Chondrocyte (in vitro differentiated cells): ENCODE data around the gene CALU. TPM values are rescaled to one million over a fixed set of nuclear protein-coding genes. Genes with fewer than 3 reads are reported as not detected.

Source experiments
- DNase-seq: peaks from one replicate; pipeline ENCODE4 v3.0.0; 2021; ENCODE audit warnings: mixed read lengths, low spot score
- H3K27ac Mint-ChIP-seq: one replicate; pipeline ENCODE4 v1.8.0; 2021; ENCODE audit warnings: mild to moderate bottlenecking, moderate library complexity, mixed read lengths; ENCODE audit not compliant: unreplicated experiment
- H3K27me3 Mint-ChIP-seq: 2 replicates; pipeline ENCODE4 v1.8.0; 2021; ENCODE audit warnings: low read depth, mixed read lengths
- H3K36me3 Mint-ChIP-seq: 2 replicates; pipeline ENCODE4 v1.8.0; 2021; ENCODE audit warnings: low read depth, mixed read lengths
- H3K4me1 Mint-ChIP-seq: 2 replicates; pipeline ENCODE4 v1.8.0; 2021; ENCODE audit warnings: low read depth, mild to moderate bottlenecking, mixed read lengths
- H3K4me3 Mint-ChIP-seq: one replicate; pipeline ENCODE4 v1.8.0; 2021; ENCODE audit warnings: mild to moderate bottlenecking, moderate library complexity, mixed read lengths; ENCODE audit not compliant: unreplicated experiment
- H3K9me3 Mint-ChIP-seq: 2 replicates; pipeline ENCODE4 v1.8.0; 2021; ENCODE audit warnings: low read depth, mixed read lengths
- total RNA-seq: library from RNA; stranded (reverse); gene quantifications from 3 replicates; pipeline ENCODE4 v1.2.1, GENCODE V29; 2021
- TF ChIP-seq, protein P1 (sequence below): fragments of 200-600 bp; sonication (generic); IDR thresholded peaks from 2 replicates; pipeline ENCODE4 v1.5.0; 2021; ENCODE audit warnings: antibody characterized with exemption, mild to moderate bottlenecking, moderate library complexity

Gene CALU
- total RNA-seq, 1 donor from 2014 or later: 731 TPM

- no peak for DNase-seq
- H3K4me3 Mint-ChIP-seq: no peak overlapping the region
- H3K9me3 Mint-ChIP-seq: no peaks in the 10 kb centered on the region
- no peaks in the 10 kb centered on the region for H3K27me3 Mint-ChIP-seq
- no peaks in the 10 kb centered on the region for H3K36me3 Mint-ChIP-seq
- TF ChIP-seq, protein P1, sequence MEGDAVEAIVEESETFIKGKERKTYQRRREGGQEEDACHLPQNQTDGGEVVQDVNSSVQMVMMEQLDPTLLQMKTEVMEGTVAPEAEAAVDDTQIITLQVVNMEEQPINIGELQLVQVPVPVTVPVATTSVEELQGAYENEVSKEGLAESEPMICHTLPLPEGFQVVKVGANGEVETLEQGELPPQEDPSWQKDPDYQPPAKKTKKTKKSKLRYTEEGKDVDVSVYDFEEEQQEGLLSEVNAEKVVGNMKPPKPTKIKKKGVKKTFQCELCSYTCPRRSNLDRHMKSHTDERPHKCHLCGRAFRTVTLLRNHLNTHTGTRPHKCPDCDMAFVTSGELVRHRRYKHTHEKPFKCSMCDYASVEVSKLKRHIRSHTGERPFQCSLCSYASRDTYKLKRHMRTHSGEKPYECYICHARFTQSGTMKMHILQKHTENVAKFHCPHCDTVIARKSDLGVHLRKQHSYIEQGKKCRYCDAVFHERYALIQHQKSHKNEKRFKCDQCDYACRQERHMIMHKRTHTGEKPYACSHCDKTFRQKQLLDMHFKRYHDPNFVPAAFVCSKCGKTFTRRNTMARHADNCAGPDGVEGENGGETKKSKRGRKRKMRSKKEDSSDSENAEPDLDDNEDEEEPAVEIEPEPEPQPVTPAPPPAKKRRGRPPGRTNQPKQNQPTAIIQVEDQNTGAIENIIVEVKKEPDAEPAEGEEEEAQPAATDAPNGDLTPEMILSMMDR: no peak
- H3K27ac Mint-ChIP-seq: no peak overlapping the region
- peaks cover 2% of the 10 kb centered on the region for H3K4me1 Mint-ChIP-seq
Measured at GRCh38 chr7:128705891-128706333, 33.2 kb upstream of the CALU start.

DNA sequence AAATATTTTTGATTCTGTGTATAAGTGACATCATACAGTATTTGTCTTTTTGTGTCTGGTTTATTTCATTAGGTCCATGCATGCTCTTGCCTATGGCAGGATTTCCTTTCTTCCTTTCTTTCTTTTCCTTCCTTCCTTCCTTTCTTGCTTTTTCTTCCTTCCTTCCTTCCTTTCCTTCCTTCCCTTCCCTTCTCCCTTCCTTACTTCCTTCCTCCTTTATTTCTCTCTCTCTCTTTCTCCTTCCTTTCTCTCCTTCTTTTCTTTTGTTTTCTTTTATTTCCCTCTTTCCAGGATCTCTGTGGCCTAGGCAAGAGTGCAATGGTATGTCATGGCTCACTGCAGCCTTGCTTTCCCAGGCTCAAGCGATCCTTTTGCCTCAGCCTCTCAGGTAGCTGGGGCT is 31.4 kb upstream of the CALU start:
- Mint-ChIP-seq H3K4me3 (no peak overlapping the region), H3K9me3 (peaks cover 4% of the 10 kb centered on the region), H3K27ac (no peak overlapping the region), H3K4me1 (peaks cover 2% of the 10 kb centered on the region), H3K36me3 (peaks cover 2% of the 10 kb centered on the region), H3K27me3 (no peaks in the 10 kb centered on the region)
- no peak for DNase-seq
- TF ChIP-seq, protein P1: no peak

DNA sequence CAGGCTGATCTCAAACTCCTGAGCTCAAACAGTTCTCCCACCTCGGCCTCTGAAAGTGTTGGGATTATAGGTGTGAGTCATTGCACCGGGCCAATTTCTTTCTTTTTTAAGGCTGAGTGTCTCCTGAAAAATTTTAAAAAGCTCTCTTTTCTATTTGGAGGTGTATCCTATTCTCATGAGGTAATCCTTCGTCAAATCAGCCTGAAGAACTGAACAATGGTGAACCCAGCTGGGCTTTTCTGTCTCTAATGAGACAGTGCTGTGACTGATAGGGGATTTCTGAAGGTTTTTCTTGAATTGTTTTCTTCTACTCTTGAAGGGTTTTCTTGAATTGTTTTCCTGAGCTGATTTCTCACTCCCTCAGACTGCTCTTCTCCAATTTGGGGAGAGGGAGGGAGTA is 30.9 kb upstream of the CALU start:
- Mint-ChIP-seq H3K9me3 (peaks cover 4% of the 10 kb centered on the region), H3K4me3 (no peak overlapping the region), H3K27ac (no peak overlapping the region), H3K27me3 (no peaks in the 10 kb centered on the region), H3K4me1 (peaks cover 2% of the 10 kb centered on the region), H3K36me3 (peaks cover 2% of the 10 kb centered on the region)
- TF ChIP-seq, protein P1: no peak
- DNase-seq: no peak

DNA sequence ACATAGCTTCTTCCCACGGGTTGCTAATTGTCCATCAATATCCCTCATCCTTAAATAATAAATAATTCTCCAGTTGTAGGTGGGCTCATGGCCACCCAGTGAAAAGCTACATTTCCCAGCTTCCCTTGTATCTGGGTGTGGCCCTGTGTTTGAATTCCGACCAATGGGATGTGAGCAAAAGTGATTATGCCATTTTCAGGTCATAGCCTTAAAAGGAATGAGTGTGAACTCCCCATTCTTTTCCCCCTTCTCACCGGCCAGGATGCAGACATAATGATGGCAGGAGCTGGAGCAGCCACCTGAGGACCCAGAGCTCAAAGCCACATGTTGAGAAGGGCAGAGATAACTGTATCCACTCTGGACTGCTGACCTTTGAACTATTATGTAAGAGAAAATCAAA is 30.3 kb upstream of the CALU start:
- TF ChIP-seq, protein P1: no peak
- no peak overlapping the region for H3K27ac Mint-ChIP-seq
- no peak for DNase-seq
- H3K4me1 Mint-ChIP-seq: peaks cover 2% of the 10 kb centered on the region
- H3K9me3 Mint-ChIP-seq: peaks cover 4% of the 10 kb centered on the region
- H3K27me3 Mint-ChIP-seq: no peaks in the 10 kb centered on the region
- H3K36me3 Mint-ChIP-seq: peaks cover 2% of the 10 kb centered on the region
- H3K4me3 Mint-ChIP-seq: no peak overlapping the region

- peaks cover 4% of the 10 kb centered on the region for H3K9me3 Mint-ChIP-seq
- peaks cover 2% of the 10 kb centered on the region for H3K4me1 Mint-ChIP-seq
- peaks cover 2% of the 10 kb centered on the region for H3K36me3 Mint-ChIP-seq
- TF ChIP-seq, protein P1: no peak
- H3K27me3 Mint-ChIP-seq: no peaks in the 10 kb centered on the region
- no peak overlapping the region for H3K4me3 Mint-ChIP-seq
- H3K27ac Mint-ChIP-seq: no peak overlapping the region
- DNase-seq: no peak
Measured at GRCh38 chr7:128710481-128710880, 28.7 kb upstream of the CALU start.
